CD14-positive monocyte (primary cell): Measurements from ENCODE around the gene PCDHGA6. TPM values are rescaled to one million over a fixed set of nuclear protein-coding genes. Genes with fewer than 3 reads are reported as not detected.
A peak's percentile ranks its signal among the peaks of the same experiment; 100 is the strongest.
"Not testable (repeated sequence)": the region's sequence is repeated elsewhere in the genome, so short reads cannot be mapped to it uniquely, and the experiment has no call there.

Experiments used
- DNase-seq, 3 donors: peaks; one replicate each; pipeline ENCODE4 v3.0.0-alpha.2; 2011 to 2022
- H2AFZ ChIP-seq: 2 replicates; pipeline ENCODE4 v1.6.0; 2012; ENCODE audit warnings: mild to moderate bottlenecking, low read depth, low read length, inconsistent platforms; ENCODE audit not compliant: insufficient read depth, poor library complexity, severe bottlenecking
- H3K27ac ChIP-seq, 2 donors: 1 replicate in 1 of 2; 2 replicates in 1 of 2; pipeline ENCODE4 v1.5.1; 2012 to 2013; ENCODE audit warnings: low read length in 2 of 2, control low read depth in 1 of 2, inconsistent platforms in 1 of 2, low read depth in 1 of 2, mild to moderate bottlenecking in 1 of 2
- H3K27me3 ChIP-seq, 2 donors: one replicate each; pipeline versions ENCODE4 v1.6.0 to v1.6.1; 2011 to 2013; ENCODE audit warnings: low read length in 2 of 2; ENCODE audit not compliant: control insufficient read depth in 2 of 2, insufficient read depth in 2 of 2
- H3K36me3 ChIP-seq, 2 donors: replicated peaks in 1 of 2; 1 replicate in 1 of 2; 2 replicates in 1 of 2; pipeline versions ENCODE4 v1.5.1 to v1.6.1; 2012 to 2013; ENCODE audit warnings: low read length in 2 of 2, control low read depth in 1 of 2, inconsistent platforms in 1 of 2, mild to moderate bottlenecking in 1 of 2; ENCODE audit not compliant: insufficient read depth in 2 of 2, control insufficient read depth in 1 of 2
- H3K4me1 ChIP-seq, 2 donors: 1 replicate in 1 of 2; 2 replicates in 1 of 2; pipeline versions ENCODE4 v1.5.1 to v1.6.1; 2012 to 2013; ENCODE audit warnings: low read length in 2 of 2, control low read depth in 1 of 2, inconsistent platforms in 1 of 2, mild to moderate bottlenecking in 1 of 2, moderate library complexity in 1 of 2; ENCODE audit not compliant: insufficient read depth in 2 of 2, control insufficient read depth in 1 of 2
- H3K4me2 ChIP-seq: replicated peaks from 2 replicates; pipeline ENCODE3; 2012; ENCODE audit warnings: low read length, moderate library complexity, mild to moderate bottlenecking; ENCODE audit not compliant: poor library complexity, severe bottlenecking; ENCODE audit errors: extremely low read depth
- H3K4me3 ChIP-seq, 3 experiments: fragments of 200-600 bp in 1 of 3; sonication (generic) in 1 of 3; replicated peaks in 1 of 3; 1 replicate in 2 of 3; 2 replicates in 1 of 3; pipeline ENCODE4 v1.5.1; 2011 to 2013; ENCODE audit warnings: low read length in 3 of 3, mild to moderate bottlenecking in 3 of 3, control low read depth in 2 of 3, low read depth in 2 of 3, inconsistent platforms in 1 of 3, moderate library complexity in 1 of 3
- H3K79me2 ChIP-seq: 2 replicates; pipeline ENCODE4 v1.6.0; 2012; ENCODE audit warnings: mild to moderate bottlenecking, control low read depth, inconsistent platforms, low read length, moderate library complexity; ENCODE audit not compliant: insufficient read depth
- H3K9ac ChIP-seq: 2 replicates; pipeline ENCODE4 v1.6.0; 2017; ENCODE audit warnings: low read length, mild to moderate bottlenecking; ENCODE audit not compliant: insufficient read depth, poor library complexity, severe bottlenecking
- H3K9me3 ChIP-seq, 2 donors: replicated peaks in 1 of 2; 1 replicate in 1 of 2; 2 replicates in 1 of 2; pipeline versions ENCODE4 v1.5.1 to v1.6.1; 2012 to 2013; ENCODE audit warnings: low read length in 2 of 2, control low read depth in 1 of 2; ENCODE audit not compliant: control insufficient read depth in 1 of 2, insufficient read depth in 1 of 2
- H4K20me1 ChIP-seq: 2 replicates; pipeline ENCODE4 v1.6.0; 2012; ENCODE audit warnings: mild to moderate bottlenecking, low read length, control low read depth, moderate library complexity; ENCODE audit not compliant: insufficient read depth
- H3K27ac Mint-ChIP-seq, 7 donors: one replicate each; pipeline ENCODE4 v1.8.0; 2020; ENCODE audit warnings: mild to moderate bottlenecking in 7 of 7, mixed read lengths in 7 of 7, moderate library complexity in 6 of 7, inconsistent platforms in 2 of 7
- H3K27me3 Mint-ChIP-seq, 3 donors: one replicate each; pipeline ENCODE4 v1.8.0; 2021 to 2022; ENCODE audit warnings: low read depth in 3 of 3, mild to moderate bottlenecking in 3 of 3, mixed read lengths in 3 of 3, moderate library complexity in 3 of 3, inconsistent platforms in 1 of 3
- H3K36me3 Mint-ChIP-seq, 2 donors: one replicate each; pipeline ENCODE4 v1.8.0; 2020; ENCODE audit warnings: mixed read lengths in 2 of 2, inconsistent platforms in 1 of 2, mild to moderate bottlenecking in 1 of 2
- H3K4me1 Mint-ChIP-seq: one replicate; pipeline ENCODE4 v1.8.0; 2020; ENCODE audit warnings: mild to moderate bottlenecking, mixed read lengths
- H3K4me3 Mint-ChIP-seq, 2 donors: one replicate each; pipeline ENCODE4 v1.8.0; 2020; ENCODE audit warnings: mild to moderate bottlenecking in 2 of 2, mixed read lengths in 2 of 2, moderate library complexity in 1 of 2
- H3K9me3 Mint-ChIP-seq, 7 donors: one replicate each; pipeline ENCODE4 v1.8.0; 2020 to 2022; ENCODE audit warnings: mixed read lengths in 7 of 7, mild to moderate bottlenecking in 6 of 7, moderate library complexity in 6 of 7, inconsistent platforms in 2 of 7
- WGBS: methylation state at CpG from one replicate; pipeline ENCODE4 v1.1.5; 2013; ENCODE audit warnings: missing lambda C conversion rate; ENCODE audit not compliant: insufficient coverage; 5-methylcytosine and 5-hydroxymethylcytosine counted together
- intact Hi-C, 2 donors: fragments of 100-400 bp; cut with micrococcal nuclease; formaldehyde crosslinking; loops; one replicate each; pipeline versions ENCODE4 v1.15.0 to v1.15.1; 2023
- polyA plus RNA-seq, 3 donors: library from polyadenylated mRNA; depleted of rRNA in 1 of 3; unstranded in 2 of 3; stranded (reverse) in 1 of 3; fragments of 300-500 nt in 2 of 3; fragments of >200 nt in 1 of 3; fragmentation: Illumina TruSeq in 2 of 3; gene quantifications; 1 replicate in 2 of 3; 2 replicates in 1 of 3; pipeline ENCODE4 v1.2.3, GENCODE V29; 2012 to 2021
- TF ChIP-seq, protein P1 (sequence below): fragments of 200-600 bp; IDR thresholded peaks from one replicate; pipeline ENCODE4 v1.8.0; 2022; ENCODE audit warnings: antibody characterized with exemption, mild to moderate bottlenecking

PCDHGA6 gene
- polyA plus RNA-seq, 3 donors, result not detected

DNA sequence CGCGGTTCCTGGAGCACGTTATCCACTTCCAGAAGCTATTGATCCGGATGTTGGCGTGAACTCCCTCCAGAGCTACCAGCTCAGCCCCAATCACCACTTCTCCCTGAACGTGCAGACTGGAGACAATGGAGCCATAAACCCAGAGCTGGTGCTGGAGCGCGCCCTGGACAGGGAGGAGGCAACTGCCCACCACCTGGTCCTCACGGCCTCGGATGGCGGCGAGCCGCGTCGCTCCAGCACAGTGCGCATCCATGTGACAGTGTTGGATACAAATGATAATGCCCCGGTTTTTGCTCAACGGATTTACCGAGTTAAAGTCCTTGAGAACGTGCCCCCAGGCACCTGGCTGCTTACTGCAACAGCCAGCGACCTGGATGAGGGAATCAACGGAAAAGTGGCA, 29.7 kb downstream of the PCDHGA6 start:
- Mint-ChIP-seq H3K9me3 (peaks cover 31 to 74% (median 59%) of the 10 kb centered on the region in 7 donors), H3K36me3 (peaks cover 10 to 17% of the 10 kb centered on the region in 2 donors), H3K4me3 (peak overlapping the region in 1 of 2 donors; percentile 82), H3K27ac (peak overlapping the region in 1 of 7 donors; percentile 24), H3K27me3 (peaks cover 71 to 86% (median 85%) of the 10 kb centered on the region in 3 donors), H3K4me1 (peaks cover 15% of the 10 kb centered on the region)
- Histone ChIP-seq H3K4me3 (no peak overlapping the region), H3K9me3 (peaks cover 38 to 71% of the 10 kb centered on the region in 2 donors), H3K4me1 (peaks cover 3 to 6% of the 10 kb centered on the region in 2 donors), H3K27me3 (peaks cover 73 to 97% of the 10 kb centered on the region in 2 donors), H3K79me2 (no peaks in the 10 kb centered on the region), H4K20me1 (no peaks in the 10 kb centered on the region), H3K36me3 (no peaks in the 10 kb centered on the region), H3K4me2 (no peak overlapping the region), H2AFZ (no peak overlapping the region), H3K9ac (no peak overlapping the region), H3K27ac (no peak overlapping the region)
- WGBS, result 20% methylated on average over 21 of the region's 22 CpGs
- DNase-seq, result no peak
- TF ChIP-seq, protein P1, sequence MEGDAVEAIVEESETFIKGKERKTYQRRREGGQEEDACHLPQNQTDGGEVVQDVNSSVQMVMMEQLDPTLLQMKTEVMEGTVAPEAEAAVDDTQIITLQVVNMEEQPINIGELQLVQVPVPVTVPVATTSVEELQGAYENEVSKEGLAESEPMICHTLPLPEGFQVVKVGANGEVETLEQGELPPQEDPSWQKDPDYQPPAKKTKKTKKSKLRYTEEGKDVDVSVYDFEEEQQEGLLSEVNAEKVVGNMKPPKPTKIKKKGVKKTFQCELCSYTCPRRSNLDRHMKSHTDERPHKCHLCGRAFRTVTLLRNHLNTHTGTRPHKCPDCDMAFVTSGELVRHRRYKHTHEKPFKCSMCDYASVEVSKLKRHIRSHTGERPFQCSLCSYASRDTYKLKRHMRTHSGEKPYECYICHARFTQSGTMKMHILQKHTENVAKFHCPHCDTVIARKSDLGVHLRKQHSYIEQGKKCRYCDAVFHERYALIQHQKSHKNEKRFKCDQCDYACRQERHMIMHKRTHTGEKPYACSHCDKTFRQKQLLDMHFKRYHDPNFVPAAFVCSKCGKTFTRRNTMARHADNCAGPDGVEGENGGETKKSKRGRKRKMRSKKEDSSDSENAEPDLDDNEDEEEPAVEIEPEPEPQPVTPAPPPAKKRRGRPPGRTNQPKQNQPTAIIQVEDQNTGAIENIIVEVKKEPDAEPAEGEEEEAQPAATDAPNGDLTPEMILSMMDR, result no peak
- intact Hi-C loops, result no loop called here

GRCh38 chr5:141407790-141408505, 34.3 kb downstream of the PCDHGA6 start, which contains the start of gene PCDHGB6:
PCDHGB6 (plus strand) TSS chr5:141408021; CDS start chr5:141408203, 182 bp downstream.
- Mint-ChIP-seq H3K9me3 (peaks cover 26 to 68% (median 51%) of the 10 kb centered on the region in 7 donors), H3K27me3 (peaks cover 73 to 95% (median 91%) of the 10 kb centered on the region in 3 donors), H3K36me3 (peaks cover 9 to 14% of the 10 kb centered on the region in 2 donors), H3K4me3 (peak within 1 kb of the TSS; percentile 76 to 92), H3K4me1 (peaks cover 11% of the 10 kb centered on the region)
- H3K36me3 ChIP-seq, H2AFZ ChIP-seq, intact Hi-C loops, H3K4me1 ChIP-seq, H3K9ac ChIP-seq, H3K27ac Mint-ChIP-seq, H3K79me2 ChIP-seq, H4K20me1 ChIP-seq, H3K27ac ChIP-seq: not testable (repeated sequence)
- 18% methylated on average over 31 of the region's 51 CpGs for WGBS
- Histone ChIP-seq H3K4me3 (peak within 1 kb of the TSS in 2 of 3 experiments; percentile 5 to 64), H3K27me3 (peaks cover 76 to 98% of the 10 kb centered on the region in 2 donors), H3K4me2 (peak within 1 kb of the TSS; percentile 49), H3K9me3 (peaks cover 33 to 56% of the 10 kb centered on the region in 2 donors)
- peak in 2 of 3 donors; percentile 8 to 24 for DNase-seq
- TF ChIP-seq, protein P1, result peak; percentile 73
